Stimulated activated CD8-positive, alpha-beta memory T cell treated with anti-CD3 and anti-CD28 coated beads, Interleukin-2, amount 100 ng/mL, for 1 hour (primary cell): ENCODE results near the gene FAT3.

Experiments
- DNase-seq, 2 donors: peaks; one replicate each; pipeline ENCODE4 v3.0.0-alpha.2; 2020; ENCODE audit warnings: low read depth in 2 of 2

Gene FAT3

GRCh38 chr11:92224407-92225124, at the start of gene FAT3:
TSS of gene FAT3 (plus strand) at chr11:92224818. CDS start at chr11:92352113, 127,295 bp downstream.
- no peak for DNase-seq

GRCh38 chr11:92179017-92179670, 45.5 kb upstream of the FAT3 start:
- no peak for DNase-seq

- DNase-seq: no peak
Measured at GRCh38 chr11:92180226-92180625, 44.4 kb upstream of the FAT3 start.

- no peak for DNase-seq
Measured at GRCh38 chr11:92180664-92181251, 43.9 kb upstream of the FAT3 start.

- no peak for DNase-seq
Measured at GRCh38 chr11:92190535-92191206, 33.9 kb upstream of the FAT3 start.

GRCh38 chr11:92192141-92192540, 32.5 kb upstream of the FAT3 start:
- no peak for DNase-seq

- DNase-seq: no peak
Measured at GRCh38 chr11:92198268-92198667, 26.4 kb upstream of the FAT3 start.

- DNase-seq: no peak
Measured at GRCh38 chr11:92199991-92200390, 24.6 kb upstream of the FAT3 start.

- DNase-seq: no peak
Measured at GRCh38 chr11:92204731-92205130, 19.9 kb upstream of the FAT3 start.

- DNase-seq: no peak
Measured at GRCh38 chr11:92206441-92206840, 18.2 kb upstream of the FAT3 start.

- DNase-seq: no peak
Measured at GRCh38 chr11:92211576-92212167, 12.9 kb upstream of the FAT3 start.

- no peak for DNase-seq
Measured at GRCh38 chr11:92212530-92212929, 12.1 kb upstream of the FAT3 start.

GRCh38 chr11:92216789-92217188, 7.8 kb upstream of the FAT3 start:
- DNase-seq: no peak

GRCh38 chr11:92219476-92219875, 5.1 kb upstream of the FAT3 start:
- no peak for DNase-seq

- no peak for DNase-seq
Measured at GRCh38 chr11:92222701-92223100, 1.9 kb upstream of the FAT3 start.

- no peak for DNase-seq
Measured at GRCh38 chr11:92224054-92224406, 588 bp upstream of the FAT3 start.

- DNase-seq: no peak
Measured at GRCh38 chr11:92225125-92225567, 528 bp downstream of the FAT3 start.

GRCh38 chr11:92225568-92226330, 1.1 kb downstream of the FAT3 start:
- DNase-seq: no peak

- no peak for DNase-seq
Measured at GRCh38 chr11:92226331-92227229, 2.0 kb downstream of the FAT3 start.

- no peak for DNase-seq
Measured at GRCh38 chr11:92227230-92227814, 2.7 kb downstream of the FAT3 start.
